GM12878 (cell line): Measurements from ENCODE around the gene PRKCZ. TPM values are rescaled to one million over a fixed set of nuclear protein-coding genes. Genes with fewer than 3 reads are reported as not detected.

Source experiments
- ATAC-seq: fragments of 200-7000 bp; cut with Tn5 transposase; 3 replicates; pipeline ENCODE4 v1.9.1; 2020; ENCODE audit warnings: mild to moderate bottlenecking, moderate library complexity
- BruUV-seq: library from RNA; stranded (reverse); fragments of 400-500 nt; replicated peaks from 2 replicates; lab custom pipeline; 2021; lab: Mats Ljungman, UMichigan
- CTCF ChIA-PET: fragments of 300-600 bp; sonication (Branson Sonifier 250); formaldehyde crosslinking; extraction: SDS; loops from one replicate; lab custom pipeline; 2021; ENCODE audit warnings: inconsistent platforms; lab: Yijun Ruan, JAX
- POLR2A ChIA-PET: fragments of 350-600 bp; formaldehyde crosslinking; extraction: SDS; loops from one replicate; lab custom pipeline; 2021; ENCODE audit warnings: inconsistent platforms; lab: Charles Lee
- RAD21 ChIA-PET: fragments of 300-600 bp; sonication (Branson Sonifier 250); formaldehyde crosslinking; loops from one replicate; lab custom pipeline; 2023; ENCODE audit warnings: antibody characterized with exemption; ENCODE audit not compliant: unreplicated experiment; lab: Charles Lee
- SMC1A ChIA-PET: fragments of 300-600 bp; sonication (Branson Sonifier 250); formaldehyde crosslinking; loops from one replicate; lab custom pipeline; 2023; ENCODE audit not compliant: unreplicated experiment, uncharacterized antibody; lab: Charles Lee
- DNase-seq: peaks from one replicate; pipeline ENCODE4 v3.0.0-alpha.2; 2011; ENCODE audit warnings: low read depth, low spot score
- FAIRE-seq: peaks from 3 replicates; lab custom pipeline; 2011; peaks lifted over from hg19 to GRCh38; lab: Jason Lieb, UNC
- H2AFZ ChIP-seq: 2 replicates; pipeline ENCODE4 v1.6.0; 2011; ENCODE audit warnings: low read depth, low read length, control low read depth; ENCODE audit not compliant: control insufficient read depth
- H3K27ac ChIP-seq: 2 replicates; pipeline ENCODE4 v1.5.1; 2011; ENCODE audit warnings: control low read depth; ENCODE audit not compliant: control insufficient read depth, insufficient read depth
- H3K27me3 ChIP-seq, 2 experiments: replicated peaks in 1 of 2; 2 replicates each; pipeline versions ENCODE4 v1.6.0 to v1.6.1; 2011; ENCODE audit warnings: low read length in 1 of 2; ENCODE audit not compliant: control insufficient read depth in 2 of 2, insufficient read depth in 2 of 2
- H3K36me3 ChIP-seq, 2 experiments: 2 replicates each; pipeline ENCODE4 v1.5.1; 2011; ENCODE audit warnings: low read length in 1 of 2; ENCODE audit not compliant: control insufficient read depth in 2 of 2, insufficient read depth in 2 of 2
- H3K4me1 ChIP-seq: 2 replicates; pipeline ENCODE4 v1.6.1; 2011; ENCODE audit warnings: mild to moderate bottlenecking, low read length, moderate library complexity, mixed read lengths; ENCODE audit not compliant: control insufficient read depth, insufficient read depth
- H3K4me2 ChIP-seq: 2 replicates; pipeline ENCODE4 v1.6.0; 2011; ENCODE audit warnings: control low read depth; ENCODE audit not compliant: control insufficient read depth, insufficient read depth
- H3K4me3 ChIP-seq: fragments of 200-600 bp; sonication (generic); 2 replicates; pipeline ENCODE4 v1.5.1; 2016
- H3K79me2 ChIP-seq: 2 replicates; pipeline ENCODE4 v1.6.0; 2011; ENCODE audit warnings: low read length; ENCODE audit not compliant: control insufficient read depth, insufficient read depth
- H3K9ac ChIP-seq: 2 replicates; pipeline ENCODE4 v1.8.0; 2011; ENCODE audit warnings: low read length, control low read depth, mixed read lengths; ENCODE audit not compliant: control insufficient read depth, insufficient read depth
- H3K9me3 ChIP-seq: replicated peaks from 3 replicates; pipeline ENCODE4 v1.5.1; 2011; ENCODE audit warnings: mild to moderate bottlenecking, low read length; ENCODE audit not compliant: control insufficient read depth, insufficient read depth
- H4K20me1 ChIP-seq: 2 replicates; pipeline ENCODE4 v1.6.0; 2011; ENCODE audit not compliant: control insufficient read depth, insufficient read depth
- BCL11A ChIP-seq: IDR thresholded peaks from 2 replicates; pipeline ENCODE4 v1.6.1; 2011; ENCODE audit warnings: low read depth, low read length
- CHD2 ChIP-seq: IDR thresholded peaks from 2 replicates; pipeline ENCODE4 v1.6.1; 2011; ENCODE audit warnings: low read depth, low read length, improper control_type of control experiment, borderline replicate concordance
- CREB1 ChIP-seq: IDR thresholded peaks from 2 replicates; pipeline ENCODE4 v1.6.1; 2012; ENCODE audit warnings: low read depth, mild to moderate bottlenecking, inconsistent platforms
- NFYA ChIP-seq: IDR thresholded peaks from 2 replicates; pipeline ENCODE4 v1.6.1; 2011; ENCODE audit warnings: low read depth, mild to moderate bottlenecking, low read length, improper control_type of control experiment, borderline replicate concordance
- RBBP5 ChIP-seq: fragments of 200-600 bp; sonication (generic); conservative IDR thresholded peaks from 2 replicates; pipeline ENCODE4 v1.6.1; 2016
- SMAD1 ChIP-seq: fragments of 450-650 bp; IDR thresholded peaks from 2 replicates; pipeline ENCODE4 v1.6.1; 2018; ENCODE audit warnings: mild to moderate bottlenecking, low read depth; ENCODE audit not compliant: partially characterized antibody
- SMARCA5 ChIP-seq: fragments of 450-650 bp; IDR thresholded peaks from 2 replicates; pipeline ENCODE4 v1.6.1; 2017; ENCODE audit warnings: mild to moderate bottlenecking
- SREBF1 ChIP-seq: IDR thresholded peaks from 2 replicates; pipeline ENCODE4 v1.6.1; 2012; ENCODE audit warnings: mild to moderate bottlenecking, low read length
- ZNF207 ChIP-seq: fragments of 450-650 bp; IDR thresholded peaks from 2 replicates; pipeline ENCODE4 v1.6.1; 2014; ENCODE audit warnings: antibody characterized with exemption, mild to moderate bottlenecking, borderline replicate concordance
- ZNF217 ChIP-seq: fragments of 450-650 bp; IDR thresholded peaks from 2 replicates; pipeline ENCODE4 v1.6.1; 2017; ENCODE audit warnings: antibody characterized with exemption, mild to moderate bottlenecking
- WGBS: methylation state at CpG from one replicate; pipeline ENCODE4 v1.1.6; 2016; ENCODE audit warnings: low lambda C conversion rate; ENCODE audit not compliant: insufficient replicate concordance, insufficient coverage; ENCODE audit errors: missing lambda C conversion rate; 5-methylcytosine and 5-hydroxymethylcytosine counted together
- in situ Hi-C: fragments of 300-500 bp; cut with MboI; formaldehyde crosslinking; loops from 9 replicates; pipeline ENCODE4 v1.14.3; 2018; ENCODE audit warnings: mixed read lengths
- intact Hi-C: fragments of 100-400 bp; cut with micrococcal nuclease; formaldehyde crosslinking; loops from one replicate; pipeline ENCODE4 v1.14.2; 2022; ENCODE audit not compliant: unreplicated experiment
- polyA plus RNA-seq, 11 experiments: library from polyadenylated mRNA; depleted of rRNA in 4 of 11; unstranded in 6 of 11; stranded (reverse) in 5 of 11; fragments of >200 nt; fragmentation: Nextera tagmentation in 4 of 11; fragmentation: Illumina TruSeq in 1 of 11; extraction: Ambion mirVana in 4 of 11; extraction: Trizol in 1 of 11; gene quantifications; 1 replicate in 1 of 11; 2 replicates in 10 of 11; pipeline versions ENCODE4 v1.2.1 to v1.2.3, GENCODE V29; 2011 to 2016; ENCODE audit warnings: inconsistent platforms in 2 of 11, missing spikeins in 2 of 11, low read depth in 1 of 11
- total RNA-seq, 4 experiments: library from RNA; depleted of rRNA in 3 of 4; stranded (reverse); fragments of >200 nt in 3 of 4; fragmentation: Illumina TruSeq in 1 of 4; extraction: Trizol in 1 of 4; gene quantifications; 2 replicates each; pipeline versions ENCODE4 v1.2.1 to v1.2.3, GENCODE V29; 2013 to 2021
- TF ChIP-seq, protein P1 (sequence below): IDR thresholded peaks from 2 replicates; pipeline ENCODE4 v1.6.1; 2012; ENCODE audit warnings: improper control_type of control experiment, low read depth, low read length; ENCODE audit not compliant: insufficient replicate concordance
- TF ChIP-seq, protein P2 (sequence below): fragments of 450-650 bp; conservative IDR thresholded peaks from 2 replicates; pipeline ENCODE4 v1.6.1; 2017; ENCODE audit warnings: mild to moderate bottlenecking, moderate library complexity
- TF ChIP-seq, protein P3 (sequence below), 3 experiments: IDR thresholded peaks in 2 of 3; conservative IDR thresholded peaks in 1 of 3; 2 replicates each; pipeline ENCODE4 v1.5.1; 2011; ENCODE audit warnings: low read depth in 3 of 3, low read length in 3 of 3, mild to moderate bottlenecking in 3 of 3, control low read depth in 2 of 3, moderate library complexity in 2 of 3, inconsistent platforms in 1 of 3, mixed read lengths in 1 of 3; ENCODE audit not compliant: control insufficient read depth in 2 of 3, insufficient read depth in 1 of 3; ENCODE audit errors: extremely low read depth in 1 of 3

PRKCZ gene
- total and polyA plus RNA-seq, 10 of the 15 experiments (the other 5 are each of a cell fraction or from before 2014, with no cell fraction given): 0.05 to 1.9 (median 0.64) TPM; not detected in 1

DNA sequence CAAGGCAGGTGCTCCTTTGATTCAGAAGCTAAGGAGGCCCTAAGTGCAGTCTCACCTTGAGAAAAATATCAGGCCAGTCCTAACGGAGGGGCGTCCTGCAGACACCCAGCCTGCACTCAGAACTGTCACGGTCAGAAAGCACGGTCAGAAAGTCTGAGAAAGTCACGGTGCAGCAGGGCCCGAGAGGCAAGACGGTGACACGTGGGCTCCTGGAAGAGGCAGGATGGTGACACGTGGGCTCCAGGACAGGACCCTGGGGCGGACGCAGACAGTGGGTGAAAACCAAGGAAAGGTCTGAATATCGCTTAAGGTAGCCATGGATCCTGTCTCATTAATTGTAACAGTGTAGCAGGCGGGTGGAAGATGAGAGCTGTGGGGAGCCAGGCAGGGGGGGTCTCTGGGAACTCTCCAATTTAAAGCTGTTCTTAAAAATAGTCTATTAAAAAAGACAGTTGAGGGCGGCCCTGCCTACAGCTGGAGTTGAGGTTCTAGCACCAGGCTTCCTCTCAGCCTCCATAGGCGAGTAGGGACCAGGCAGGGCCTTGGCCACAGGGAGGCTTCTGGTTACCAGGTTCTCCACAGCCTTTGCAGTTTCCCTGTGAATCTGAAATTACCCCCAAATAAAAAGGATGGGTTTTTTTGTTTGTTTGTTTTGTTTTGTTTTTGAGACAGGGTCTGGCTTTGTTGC lies 79.2 kb downstream of the PRKCZ start (continued):
- TF ChIP-seq, protein P1, sequence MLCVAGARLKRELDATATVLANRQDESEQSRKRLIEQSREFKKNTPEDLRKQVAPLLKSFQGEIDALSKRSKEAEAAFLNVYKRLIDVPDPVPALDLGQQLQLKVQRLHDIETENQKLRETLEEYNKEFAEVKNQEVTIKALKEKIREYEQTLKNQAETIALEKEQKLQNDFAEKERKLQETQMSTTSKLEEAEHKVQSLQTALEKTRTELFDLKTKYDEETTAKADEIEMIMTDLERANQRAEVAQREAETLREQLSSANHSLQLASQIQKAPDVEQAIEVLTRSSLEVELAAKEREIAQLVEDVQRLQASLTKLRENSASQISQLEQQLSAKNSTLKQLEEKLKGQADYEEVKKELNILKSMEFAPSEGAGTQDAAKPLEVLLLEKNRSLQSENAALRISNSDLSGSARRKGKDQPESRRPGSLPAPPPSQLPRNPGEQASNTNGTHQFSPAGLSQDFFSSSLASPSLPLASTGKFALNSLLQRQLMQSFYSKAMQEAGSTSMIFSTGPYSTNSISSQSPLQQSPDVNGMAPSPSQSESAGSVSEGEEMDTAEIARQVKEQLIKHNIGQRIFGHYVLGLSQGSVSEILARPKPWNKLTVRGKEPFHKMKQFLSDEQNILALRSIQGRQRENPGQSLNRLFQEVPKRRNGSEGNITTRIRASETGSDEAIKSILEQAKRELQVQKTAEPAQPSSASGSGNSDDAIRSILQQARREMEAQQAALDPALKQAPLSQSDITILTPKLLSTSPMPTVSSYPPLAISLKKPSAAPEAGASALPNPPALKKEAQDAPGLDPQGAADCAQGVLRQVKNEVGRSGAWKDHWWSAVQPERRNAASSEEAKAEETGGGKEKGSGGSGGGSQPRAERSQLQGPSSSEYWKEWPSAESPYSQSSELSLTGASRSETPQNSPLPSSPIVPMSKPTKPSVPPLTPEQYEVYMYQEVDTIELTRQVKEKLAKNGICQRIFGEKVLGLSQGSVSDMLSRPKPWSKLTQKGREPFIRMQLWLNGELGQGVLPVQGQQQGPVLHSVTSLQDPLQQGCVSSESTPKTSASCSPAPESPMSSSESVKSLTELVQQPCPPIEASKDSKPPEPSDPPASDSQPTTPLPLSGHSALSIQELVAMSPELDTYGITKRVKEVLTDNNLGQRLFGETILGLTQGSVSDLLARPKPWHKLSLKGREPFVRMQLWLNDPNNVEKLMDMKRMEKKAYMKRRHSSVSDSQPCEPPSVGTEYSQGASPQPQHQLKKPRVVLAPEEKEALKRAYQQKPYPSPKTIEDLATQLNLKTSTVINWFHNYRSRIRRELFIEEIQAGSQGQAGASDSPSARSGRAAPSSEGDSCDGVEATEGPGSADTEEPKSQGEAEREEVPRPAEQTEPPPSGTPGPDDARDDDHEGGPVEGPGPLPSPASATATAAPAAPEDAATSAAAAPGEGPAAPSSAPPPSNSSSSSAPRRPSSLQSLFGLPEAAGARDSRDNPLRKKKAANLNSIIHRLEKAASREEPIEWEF: no peak
- TF ChIP-seq BCL11A: no peak
- no peak for TF ChIP-seq SMARCA5
- no peak for TF ChIP-seq ZNF217
- no peak for TF ChIP-seq CREB1
- no peak for TF ChIP-seq SMAD1

DNA sequence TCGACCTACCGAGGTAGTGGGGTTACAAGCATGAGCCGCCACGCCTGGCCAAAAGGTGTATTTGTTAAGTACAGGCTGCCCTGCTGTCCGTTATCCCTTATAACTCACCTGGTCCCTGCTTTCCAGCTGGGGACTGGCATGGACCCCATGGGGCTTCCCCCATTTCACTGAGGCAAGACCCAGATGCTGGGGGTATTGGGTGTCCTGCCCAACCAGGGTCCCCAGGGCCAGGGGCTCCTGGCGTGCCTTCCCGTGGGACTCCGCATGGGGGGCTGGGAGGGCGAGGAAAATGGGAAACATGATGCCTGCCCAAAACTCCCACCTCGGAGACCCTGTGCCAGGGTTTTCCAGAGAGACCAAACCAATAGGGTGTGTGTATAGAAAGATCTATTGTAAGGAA lies 79.9 kb downstream of the PRKCZ start:
- 60% methylated on average over 10 of the region's 10 CpGs for WGBS
- Histone ChIP-seq H3K9me3 (no peaks in the 10 kb centered on the region), H3K27ac (no peak overlapping the region), H3K4me3 (no peak overlapping the region), H3K4me2 (no peak overlapping the region), H3K9ac (no peak overlapping the region), H3K36me3 (no peaks in the 10 kb centered on the region), H2AFZ (no peak overlapping the region), H3K4me1 (peaks cover 11% of the 10 kb centered on the region), H4K20me1 (no peaks in the 10 kb centered on the region), H3K27me3 (no peaks in the 10 kb centered on the region), H3K79me2 (no peaks in the 10 kb centered on the region)
- in situ Hi-C loops (no loop called here), intact Hi-C loops (no loop called here)
- no TSS peak for BruUV-seq
- no peak for TF ChIP-seq NFYA
- no peak for TF ChIP-seq ZNF207
- no peak for TF ChIP-seq CREB1
- TF ChIP-seq CHD2: no peak
- no peak for TF ChIP-seq RBBP5
- TF ChIP-seq, protein P2, sequence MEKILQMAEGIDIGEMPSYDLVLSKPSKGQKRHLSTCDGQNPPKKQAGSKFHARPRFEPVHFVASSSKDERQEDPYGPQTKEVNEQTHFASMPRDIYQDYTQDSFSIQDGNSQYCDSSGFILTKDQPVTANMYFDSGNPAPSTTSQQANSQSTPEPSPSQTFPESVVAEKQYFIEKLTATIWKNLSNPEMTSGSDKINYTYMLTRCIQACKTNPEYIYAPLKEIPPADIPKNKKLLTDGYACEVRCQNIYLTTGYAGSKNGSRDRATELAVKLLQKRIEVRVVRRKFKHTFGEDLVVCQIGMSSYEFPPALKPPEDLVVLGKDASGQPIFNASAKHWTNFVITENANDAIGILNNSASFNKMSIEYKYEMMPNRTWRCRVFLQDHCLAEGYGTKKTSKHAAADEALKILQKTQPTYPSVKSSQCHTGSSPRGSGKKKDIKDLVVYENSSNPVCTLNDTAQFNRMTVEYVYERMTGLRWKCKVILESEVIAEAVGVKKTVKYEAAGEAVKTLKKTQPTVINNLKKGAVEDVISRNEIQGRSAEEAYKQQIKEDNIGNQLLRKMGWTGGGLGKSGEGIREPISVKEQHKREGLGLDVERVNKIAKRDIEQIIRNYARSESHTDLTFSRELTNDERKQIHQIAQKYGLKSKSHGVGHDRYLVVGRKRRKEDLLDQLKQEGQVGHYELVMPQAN: no peak
- TF ChIP-seq SREBF1: no peak
- TF ChIP-seq, protein P3, sequence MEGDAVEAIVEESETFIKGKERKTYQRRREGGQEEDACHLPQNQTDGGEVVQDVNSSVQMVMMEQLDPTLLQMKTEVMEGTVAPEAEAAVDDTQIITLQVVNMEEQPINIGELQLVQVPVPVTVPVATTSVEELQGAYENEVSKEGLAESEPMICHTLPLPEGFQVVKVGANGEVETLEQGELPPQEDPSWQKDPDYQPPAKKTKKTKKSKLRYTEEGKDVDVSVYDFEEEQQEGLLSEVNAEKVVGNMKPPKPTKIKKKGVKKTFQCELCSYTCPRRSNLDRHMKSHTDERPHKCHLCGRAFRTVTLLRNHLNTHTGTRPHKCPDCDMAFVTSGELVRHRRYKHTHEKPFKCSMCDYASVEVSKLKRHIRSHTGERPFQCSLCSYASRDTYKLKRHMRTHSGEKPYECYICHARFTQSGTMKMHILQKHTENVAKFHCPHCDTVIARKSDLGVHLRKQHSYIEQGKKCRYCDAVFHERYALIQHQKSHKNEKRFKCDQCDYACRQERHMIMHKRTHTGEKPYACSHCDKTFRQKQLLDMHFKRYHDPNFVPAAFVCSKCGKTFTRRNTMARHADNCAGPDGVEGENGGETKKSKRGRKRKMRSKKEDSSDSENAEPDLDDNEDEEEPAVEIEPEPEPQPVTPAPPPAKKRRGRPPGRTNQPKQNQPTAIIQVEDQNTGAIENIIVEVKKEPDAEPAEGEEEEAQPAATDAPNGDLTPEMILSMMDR (IDR thresholded peaks at IDR 0.05 in 2 of 3, conservative IDR thresholded peaks at IDR 0.05 in 1 of 3; ENCODE audit: control insufficient read depth in 2 of 3, extremely low read depth in 1 of 3, insufficient read depth in 1 of 3, low read depth in 3 of 3, low read length in 3 of 3): no peak
- ChIA-PET SMC1A (no interaction called here), RAD21 (no interaction called here), POLR2A (no interaction called here), CTCF (no interaction called here)
- ATAC-seq (no peak), DNase-seq (no peak), FAIRE-seq (no peak)
